ENCODE data around the gene ZC3H12D. TPM values are rescaled to one million over a fixed set of nuclear protein-coding genes. Genes with fewer than 3 reads are reported as not detected.

The ZC3H12D gene
- total and polyA plus RNA-seq, 2 of the 13 experiments (the other 11 are each of a cell fraction or from before 2014, with no cell fraction given), result 1.2 to 2.7 TPM

- no peak for TF ChIP-seq ZMYM4 (CRISPR knock-in tag; IDR thresholded peaks at IDR 0.05)
- TF ChIP-seq PAXIP1 (CRISPR knock-in tag; conservative IDR thresholded peaks at IDR 0.05), result peak; percentile 55
- TF ChIP-seq ATF5 (CRISPR knock-in tag; IDR thresholded peaks at IDR 0.05; ENCODE audit: low read depth), result no peak
- TF ChIP-seq NFE2 (CRISPR knock-in tag; IDR thresholded peaks at IDR 0.05), result 0 out of 2 replicates have a peak, but pooled peaks have one; percentile 20
- TF ChIP-seq RERE (CRISPR knock-in tag; IDR thresholded peaks at IDR 0.05; ENCODE audit: low read depth), result no peak
- peak; percentile 15; the same call in 1 of the 2 replicates for TF ChIP-seq ZNF256 (CRISPR knock-in tag; conservative IDR thresholded peaks at IDR 0.05)
- TF ChIP-seq FOXC1 (CRISPR knock-in tag; IDR thresholded peaks at IDR 0.05; ENCODE audit: borderline replicate concordance), result no peak
- no peak for TF ChIP-seq HDAC6 (IDR thresholded peaks at IDR 0.05; ENCODE audit: low read depth, low read length)
- no peak; the same call in 1 of the 2 replicates for TF ChIP-seq NKX3-1 (CRISPR knock-in tag; IDR thresholded peaks at IDR 0.05)
- TF ChIP-seq HMGA1 (CRISPR knock-in tag; conservative IDR thresholded peaks at IDR 0.05), result no peak
- TF ChIP-seq ZNF878 (CRISPR knock-in tag; IDR thresholded peaks at IDR 0.05), result no peak
- no peak for TF ChIP-seq MBD4 (IDR thresholded peaks at IDR 0.05; ENCODE audit: borderline replicate concordance, low read length)
- TF ChIP-seq ZBTB1 (CRISPR knock-in tag; IDR thresholded peaks at IDR 0.05; ENCODE audit: borderline replicate concordance), result no peak
- no peak for TF ChIP-seq CENPBD1 (CRISPR knock-in tag; IDR thresholded peaks at IDR 0.05; ENCODE audit: borderline replicate concordance, low read depth)
- TF ChIP-seq PAWR (CRISPR knock-in tag; IDR thresholded peaks at IDR 0.05; ENCODE audit: borderline replicate concordance), result no peak
- peak; percentile 55; the same call in 1 of the 2 replicates for TF ChIP-seq FOSL2 (CRISPR knock-in tag; IDR thresholded peaks at IDR 0.05)
Measured at GRCh38 chr6:149440735-149441671, 43.8 kb downstream of the ZC3H12D start (continued).

All from HepG2 (cell line).